ENCODE measurements around the gene NOX3. TPM values are rescaled to one million over a fixed set of nuclear protein-coding genes. Genes with fewer than 3 reads are reported as not detected.
"Not testable (repeated sequence)": the region's sequence is repeated elsewhere in the genome, so short reads cannot be mapped to it uniquely, and the experiment has no call there.

NOX3 gene
- total RNA-seq, 3 donors from 2014 or later: not detected

GRCh38 chr6:155372256-155372655, 83.4 kb downstream of the NOX3 start:
- TF ChIP-seq CTCF (IDR thresholded peaks at IDR 0.05): no peak
- DNase-seq: no peak
- no peaks in the 10 kb centered on the region for H3K9me3 ChIP-seq
- intact Hi-C loops (cut with DNase I, micrococcal nuclease): no loop called here
- H3K36me3 ChIP-seq (ENCODE audit: low read depth): no peaks in the 10 kb centered on the region
- H3K4me3 ChIP-seq: no peak overlapping the region
- no peak for ATAC-seq
- no peaks in the 10 kb centered on the region for H3K4me1 ChIP-seq (ENCODE audit: low read depth)

- Histone ChIP-seq H3K4me1 (ENCODE audit: low read depth) (no peaks in the 10 kb centered on the region), H3K4me3 (no peak overlapping the region), H3K36me3 (ENCODE audit: low read depth) (no peaks in the 10 kb centered on the region), H3K9me3 (no peaks in the 10 kb centered on the region)
- DNase-seq (peak in 1 of 3 donors; percentile 18), ATAC-seq (peak; percentile 34)
- TF ChIP-seq CTCF (IDR thresholded peaks at IDR 0.05): no peak
- intact Hi-C loops (cut with DNase I, micrococcal nuclease): no loop called here
Observed at GRCh38 chr6:155371230-155371629, 84.4 kb downstream of the NOX3 start.

- TF ChIP-seq CTCF (IDR thresholded peaks at IDR 0.05): no peak
- Histone ChIP-seq H3K4me1 (ENCODE audit: low read depth) (no peaks in the 10 kb centered on the region), H3K4me3 (no peak overlapping the region), H3K9me3 (no peaks in the 10 kb centered on the region), H3K36me3 (ENCODE audit: low read depth) (no peaks in the 10 kb centered on the region)
- DNase-seq (no peak), ATAC-seq (no peak)
- intact Hi-C loops (cut with DNase I, micrococcal nuclease): no loop called here
Observed at GRCh38 chr6:155366325-155366724, 89.3 kb downstream of the NOX3 start.

- Histone ChIP-seq H3K9me3 (no peaks in the 10 kb centered on the region), H3K36me3 (ENCODE audit: low read depth) (no peaks in the 10 kb centered on the region), H3K4me3 (no peak overlapping the region), H3K4me1 (ENCODE audit: low read depth) (no peaks in the 10 kb centered on the region)
- no peak for ATAC-seq
- intact Hi-C loops (cut with DNase I, micrococcal nuclease): no loop called here
- TF ChIP-seq CTCF (IDR thresholded peaks at IDR 0.05): no peak
- no peak for DNase-seq
Observed at GRCh38 chr6:155364844-155365437, 90.7 kb downstream of the NOX3 start.

GRCh38 chr6:155364021-155364420, 91.6 kb downstream of the NOX3 start:
- H3K36me3 ChIP-seq (ENCODE audit: low read depth); H3K4me3 ChIP-seq; H3K4me1 ChIP-seq (ENCODE audit: low read depth); DNase-seq; H3K9me3 ChIP-seq; ATAC-seq; intact Hi-C loops (cut with DNase I, micrococcal nuclease): not testable (repeated sequence)

GRCh38 chr6:155362968-155363632, 92.5 kb downstream of the NOX3 start:
- H3K9me3 ChIP-seq; H3K4me3 ChIP-seq; intact Hi-C loops (cut with DNase I, micrococcal nuclease); H3K4me1 ChIP-seq (ENCODE audit: low read depth); ATAC-seq; H3K36me3 ChIP-seq (ENCODE audit: low read depth): not testable (repeated sequence)
- peak in 1 of 3 donors; percentile 36 for DNase-seq
